Caco-2 (cell line): ENCODE results near the gene ATXN1. TPM values are rescaled to one million over a fixed set of nuclear protein-coding genes. Genes with fewer than 3 reads are reported as not detected.

Source experiments
- BruUV-seq: library from RNA; stranded (reverse); fragments of 400-500 nt; replicated peaks from 2 replicates; lab custom pipeline; 2021; lab: Mats Ljungman, UMichigan
- CTCF ChIA-PET: fragments of 300-600 bp; sonication (Branson Sonifier 250); formaldehyde crosslinking; loops from one replicate; lab custom pipeline; 2022; ENCODE audit warnings: antibody characterized with exemption; lab: Charles Lee
- POLR2A ChIA-PET: fragments of 300-600 bp; sonication (Branson Sonifier 250); formaldehyde crosslinking; loops from one replicate; lab custom pipeline; 2022; ENCODE audit warnings: antibody characterized with exemption; lab: Charles Lee
- DNase-seq, 2 experiments: peaks; one replicate each; pipeline versions ENCODE4 v3.0.0 to v3.0.0-alpha.2; 2020 to 2022
- H3K27me3 ChIP-seq: replicated peaks from 2 replicates; pipeline ENCODE4 v1.6.0; 2011; ENCODE audit warnings: low read length; ENCODE audit not compliant: control insufficient read depth, insufficient read depth
- H3K36me3 ChIP-seq: 2 replicates; pipeline ENCODE4 v1.5.1; 2011; ENCODE audit warnings: low read length; ENCODE audit not compliant: control insufficient read depth, insufficient read depth
- H3K4me1 ChIP-seq: fragments of 250-450 bp; sonication (Bioruptor Pico); 2 replicates; pipeline ENCODE4 v1.5.1; 2020; ENCODE audit warnings: mild to moderate bottlenecking
- H3K4me3 ChIP-seq: 2 replicates; pipeline ENCODE4 v1.5.1; 2011; ENCODE audit warnings: low read depth, mild to moderate bottlenecking, control low read depth, low read length
- H3K9me3 ChIP-seq: fragments of 250-450 bp; sonication (Bioruptor Pico); 2 replicates; pipeline ENCODE4 v1.5.1; 2020; ENCODE audit warnings: mild to moderate bottlenecking, moderate library complexity
- H3K27ac Mint-ChIP-seq: one replicate; pipeline ENCODE4 v1.8.0; 2022; ENCODE audit warnings: mixed read lengths; ENCODE audit not compliant: unreplicated experiment
- H3K27me3 Mint-ChIP-seq: one replicate; pipeline ENCODE4 v1.8.0; 2022; ENCODE audit warnings: mixed read lengths; ENCODE audit not compliant: insufficient read depth, unreplicated experiment
- H3K36me3 Mint-ChIP-seq: one replicate; pipeline ENCODE4 v1.8.0; 2022; ENCODE audit warnings: mild to moderate bottlenecking, mixed read lengths; ENCODE audit not compliant: insufficient read depth, unreplicated experiment
- H3K4me1 Mint-ChIP-seq: one replicate; pipeline ENCODE4 v1.8.0; 2022; ENCODE audit warnings: low read depth, mixed read lengths; ENCODE audit not compliant: unreplicated experiment
- H3K4me3 Mint-ChIP-seq: one replicate; pipeline ENCODE4 v1.8.0; 2022; ENCODE audit warnings: mild to moderate bottlenecking, moderate library complexity, mixed read lengths; ENCODE audit not compliant: unreplicated experiment
- H3K9me3 Mint-ChIP-seq: one replicate; pipeline ENCODE4 v1.8.0; 2022; ENCODE audit warnings: mixed read lengths; ENCODE audit not compliant: unreplicated experiment
- intact Hi-C: fragments of 100-400 bp; cut with micrococcal nuclease; formaldehyde crosslinking; loops from one replicate; pipeline ENCODE4 v1.10.0; 2022; ENCODE audit not compliant: unreplicated experiment
- total RNA-seq: library from RNA; stranded (reverse); gene quantifications from 2 replicates; pipeline ENCODE4 v1.2.3, GENCODE V29; 2022
- TF ChIP-seq, protein P1 (sequence below), 2 experiments: fragments of 200-600 bp in 1 of 2; IDR thresholded peaks; 1 replicate in 1 of 2; 2 replicates in 1 of 2; pipeline versions ENCODE4 v1.5.1 to v1.8.0; 2011 to 2022; ENCODE audit warnings: antibody characterized with exemption in 1 of 2, control low read depth in 1 of 2, inconsistent platforms in 1 of 2, low read depth in 1 of 2, low read length in 1 of 2, mild to moderate bottlenecking in 1 of 2, moderate library complexity in 1 of 2; ENCODE audit not compliant: insufficient read depth in 1 of 2, severe bottlenecking in 1 of 2, unreplicated experiment in 1 of 2

The ATXN1 gene
- total RNA-seq, 1 experiment from 2014 or later: 14.2 TPM

GRCh38 chr6:16399158-16399557, 362.1 kb downstream of the ATXN1 start:
- intact Hi-C loops: no loop called here
- Histone ChIP-seq H3K4me3 (no peak overlapping the region), H3K4me1 (no peaks in the 10 kb centered on the region; the same call in 1 of the 2 replicates), H3K36me3 (no peaks in the 10 kb centered on the region), H3K9me3 (no peaks in the 10 kb centered on the region), H3K27me3 (no peaks in the 10 kb centered on the region)
- CTCF ChIA-PET: no interaction called here
- Mint-ChIP-seq H3K9me3 (no peaks in the 10 kb centered on the region), H3K27me3 (no peaks in the 10 kb centered on the region), H3K36me3 (no peaks in the 10 kb centered on the region), H3K27ac (no peak overlapping the region), H3K4me3 (no peak overlapping the region), H3K4me1 (no peaks in the 10 kb centered on the region)
- DNase-seq: no peak
- POLR2A ChIA-PET: no interaction called here
- TF ChIP-seq, protein P1, sequence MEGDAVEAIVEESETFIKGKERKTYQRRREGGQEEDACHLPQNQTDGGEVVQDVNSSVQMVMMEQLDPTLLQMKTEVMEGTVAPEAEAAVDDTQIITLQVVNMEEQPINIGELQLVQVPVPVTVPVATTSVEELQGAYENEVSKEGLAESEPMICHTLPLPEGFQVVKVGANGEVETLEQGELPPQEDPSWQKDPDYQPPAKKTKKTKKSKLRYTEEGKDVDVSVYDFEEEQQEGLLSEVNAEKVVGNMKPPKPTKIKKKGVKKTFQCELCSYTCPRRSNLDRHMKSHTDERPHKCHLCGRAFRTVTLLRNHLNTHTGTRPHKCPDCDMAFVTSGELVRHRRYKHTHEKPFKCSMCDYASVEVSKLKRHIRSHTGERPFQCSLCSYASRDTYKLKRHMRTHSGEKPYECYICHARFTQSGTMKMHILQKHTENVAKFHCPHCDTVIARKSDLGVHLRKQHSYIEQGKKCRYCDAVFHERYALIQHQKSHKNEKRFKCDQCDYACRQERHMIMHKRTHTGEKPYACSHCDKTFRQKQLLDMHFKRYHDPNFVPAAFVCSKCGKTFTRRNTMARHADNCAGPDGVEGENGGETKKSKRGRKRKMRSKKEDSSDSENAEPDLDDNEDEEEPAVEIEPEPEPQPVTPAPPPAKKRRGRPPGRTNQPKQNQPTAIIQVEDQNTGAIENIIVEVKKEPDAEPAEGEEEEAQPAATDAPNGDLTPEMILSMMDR (IDR thresholded peaks at IDR 0.05; ENCODE audit: insufficient read depth in 1 of 2, low read depth in 1 of 2, low read length in 1 of 2, severe bottlenecking in 1 of 2, unreplicated experiment in 1 of 2): no peak
- BruUV-seq: no TSS peak

DNA sequence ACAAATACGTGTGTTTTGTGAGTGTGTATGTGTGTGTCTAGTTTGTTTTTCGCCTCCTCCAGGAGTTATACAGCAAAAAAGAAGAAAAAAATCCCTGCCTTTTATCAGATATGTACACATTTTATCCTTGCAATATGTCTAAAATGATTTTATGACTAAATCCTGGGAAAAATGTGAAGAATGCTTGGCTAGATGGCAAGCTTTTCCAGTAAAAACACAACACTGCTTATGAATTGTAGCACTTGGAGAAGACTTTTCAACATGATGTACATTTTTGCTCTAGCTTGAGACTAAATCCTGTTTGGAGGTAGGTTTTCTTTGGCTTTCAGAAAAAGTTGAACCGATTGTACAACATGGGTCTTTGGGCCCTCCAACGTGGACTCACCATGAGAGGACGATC, 362.7 kb downstream of the ATXN1 start:
- H3K9me3 ChIP-seq: no peaks in the 10 kb centered on the region
- POLR2A ChIA-PET: no interaction called here
- no peaks in the 10 kb centered on the region; the same call in 1 of the 2 replicates for H3K4me1 ChIP-seq
- intact Hi-C loops: no loop called here
- Mint-ChIP-seq H3K9me3 (no peaks in the 10 kb centered on the region), H3K4me1 (no peaks in the 10 kb centered on the region), H3K4me3 (no peak overlapping the region), H3K36me3 (no peaks in the 10 kb centered on the region), H3K27ac (no peak overlapping the region), H3K27me3 (no peaks in the 10 kb centered on the region)
- CTCF ChIA-PET: no interaction called here
- H3K36me3 ChIP-seq: no peaks in the 10 kb centered on the region
- H3K27me3 ChIP-seq: no peaks in the 10 kb centered on the region
- TF ChIP-seq, protein P1 (IDR thresholded peaks at IDR 0.05; ENCODE audit: insufficient read depth in 1 of 2, low read depth in 1 of 2, low read length in 1 of 2, severe bottlenecking in 1 of 2, unreplicated experiment in 1 of 2): no peak
- no peak for DNase-seq
- no TSS peak for BruUV-seq
- no peak overlapping the region for H3K4me3 ChIP-seq

DNA sequence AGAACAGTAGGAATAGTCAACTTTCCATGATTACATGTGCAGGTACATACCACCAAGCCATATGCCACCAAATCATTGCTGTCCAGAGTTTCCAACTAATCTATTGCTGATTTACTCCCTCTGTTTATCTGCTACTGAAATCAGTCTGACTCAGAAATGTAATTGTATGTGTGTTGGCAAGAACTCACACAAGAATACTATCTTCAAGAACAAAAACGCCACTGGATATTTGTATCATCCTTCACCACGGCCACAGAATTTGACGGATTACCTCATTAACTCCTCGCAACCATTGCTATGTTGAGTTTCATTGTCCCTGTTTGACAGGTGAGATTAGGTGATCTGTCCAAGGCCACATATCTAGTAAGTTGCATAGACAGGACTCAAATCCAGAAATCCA, 363.6 kb downstream of the ATXN1 start:
- CTCF ChIA-PET: no interaction called here
- Mint-ChIP-seq H3K4me1 (no peaks in the 10 kb centered on the region), H3K36me3 (no peaks in the 10 kb centered on the region), H3K9me3 (no peaks in the 10 kb centered on the region), H3K27ac (no peak overlapping the region), H3K27me3 (no peaks in the 10 kb centered on the region), H3K4me3 (no peak overlapping the region)
- POLR2A ChIA-PET: no interaction called here
- intact Hi-C loops: no loop called here
- Histone ChIP-seq H3K4me1 (no peaks in the 10 kb centered on the region; the same call in 1 of the 2 replicates), H3K27me3 (no peaks in the 10 kb centered on the region), H3K36me3 (no peaks in the 10 kb centered on the region), H3K4me3 (no peak overlapping the region), H3K9me3 (no peaks in the 10 kb centered on the region)
- DNase-seq: no peak
- BruUV-seq: no TSS peak
- TF ChIP-seq, protein P1 (IDR thresholded peaks at IDR 0.05; ENCODE audit: insufficient read depth in 1 of 2, low read depth in 1 of 2, low read length in 1 of 2, severe bottlenecking in 1 of 2, unreplicated experiment in 1 of 2): no peak
